DND-41 (cell line): Measurements from ENCODE around the gene CABP1.
"Not testable (repeated sequence)": the region's sequence is repeated elsewhere in the genome, so short reads cannot be mapped to it uniquely, and the experiment has no call there.

Experiments used
- ATAC-seq: fragments of 200-7000 bp; cut with Tn5 transposase; 3 replicates; pipeline ENCODE4 v1.9.1; 2021; ENCODE audit warnings: low read depth; ENCODE audit not compliant: insufficient read depth
- DNase-seq: peaks from one replicate; pipeline ENCODE4 v3.0.0-alpha.2; 2020
- H2AFZ ChIP-seq: 2 replicates; pipeline ENCODE4 v1.6.0; 2012; ENCODE audit warnings: low read depth, low read length
- H3K27ac ChIP-seq: 2 replicates; pipeline ENCODE4 v1.5.1; 2012; ENCODE audit warnings: low read length, inconsistent platforms
- H3K27me3 ChIP-seq: fragments of 200-600 bp; sonication (generic); 2 replicates; pipeline ENCODE4 v1.6.0; 2012; ENCODE audit warnings: low read length, mild to moderate bottlenecking, inconsistent platforms; ENCODE audit not compliant: insufficient read depth, poor library complexity
- H3K36me3 ChIP-seq: 2 replicates; pipeline ENCODE4 v1.5.1; 2012; ENCODE audit warnings: low read length, inconsistent platforms; ENCODE audit not compliant: insufficient read depth
- H3K4me1 ChIP-seq: 2 replicates; pipeline ENCODE4 v1.5.1; 2012; ENCODE audit warnings: mild to moderate bottlenecking, low read length; ENCODE audit not compliant: insufficient read depth
- H3K4me2 ChIP-seq: 2 replicates; pipeline ENCODE4 v1.6.0; 2012; ENCODE audit warnings: mild to moderate bottlenecking, moderate library complexity, low read length, inconsistent platforms; ENCODE audit not compliant: insufficient read depth
- H3K4me3 ChIP-seq, 2 experiments: fragments of 200-600 bp in 1 of 2; shearing (Covaris generic) in 1 of 2; 2 replicates each; pipeline ENCODE4 v1.5.1; 2012 to 2016; ENCODE audit warnings: inconsistent platforms in 2 of 2, low read length in 2 of 2, mild to moderate bottlenecking in 2 of 2, low read depth in 1 of 2, moderate library complexity in 1 of 2
- H3K79me2 ChIP-seq: 2 replicates; pipeline ENCODE4 v1.6.0; 2012; ENCODE audit warnings: low read length, inconsistent platforms; ENCODE audit not compliant: insufficient read depth
- H3K9ac ChIP-seq: 2 replicates; pipeline ENCODE4 v1.6.0; 2012; ENCODE audit warnings: low read depth, mild to moderate bottlenecking, inconsistent platforms, low read length, moderate library complexity
- H3K9me3 ChIP-seq: 2 replicates; pipeline ENCODE4 v1.5.1; 2012; ENCODE audit warnings: low read length, moderate library complexity, mild to moderate bottlenecking, inconsistent platforms; ENCODE audit not compliant: insufficient read depth, severe bottlenecking
- H4K20me1 ChIP-seq: 2 replicates; pipeline ENCODE4 v1.6.0; 2012; ENCODE audit warnings: low read length; ENCODE audit not compliant: insufficient read depth
- CTCF ChIP-seq: IDR thresholded peaks from 2 replicates; pipeline ENCODE4 v1.5.1; 2012; ENCODE audit warnings: borderline replicate concordance, low read length, moderate library complexity, mild to moderate bottlenecking; ENCODE audit not compliant: poor library complexity, severe bottlenecking; ENCODE audit errors: extremely low read depth
- EZH2 ChIP-seq: IDR thresholded peaks from 3 replicates; pipeline ENCODE4 v1.6.1; 2012; ENCODE audit warnings: borderline replicate concordance, low read depth, mild to moderate bottlenecking, moderate library complexity, low read length, inconsistent platforms; ENCODE audit not compliant: severe bottlenecking

Gene CABP1

GRCh38 chr12:120668091-120668867 lies 27.9 kb downstream of the CABP1 start:
- TF ChIP-seq EZH2: no peak
- no peak for TF ChIP-seq CTCF
- no peak for DNase-seq
- Histone ChIP-seq H3K36me3 (no peaks in the 10 kb centered on the region), H3K27ac (no peak overlapping the region), H3K4me2 (no peak overlapping the region), H3K9me3 (no peaks in the 10 kb centered on the region), H3K27me3 (no peaks in the 10 kb centered on the region), H2AFZ (no peak overlapping the region), H3K9ac (no peak overlapping the region), H3K79me2 (no peaks in the 10 kb centered on the region), H3K4me1 (no peaks in the 10 kb centered on the region), H3K4me3 (no peak overlapping the region), H4K20me1 (no peaks in the 10 kb centered on the region)
- ATAC-seq: no peak

GRCh38 chr12:120668868-120669840 lies 28.7 kb downstream of the CABP1 start:
- Histone ChIP-seq H4K20me1 (no peaks in the 10 kb centered on the region), H3K4me2 (no peak overlapping the region), H3K27ac (no peak overlapping the region), H3K4me3 (no peak overlapping the region), H2AFZ (no peak overlapping the region), H3K9ac (no peak overlapping the region), H3K9me3 (no peaks in the 10 kb centered on the region), H3K27me3 (no peaks in the 10 kb centered on the region), H3K4me1 (no peaks in the 10 kb centered on the region), H3K79me2 (no peaks in the 10 kb centered on the region), H3K36me3 (no peaks in the 10 kb centered on the region)
- TF ChIP-seq CTCF (no peak), EZH2 (no peak)
- DNase-seq (no peak), ATAC-seq (no peak)

- not testable (repeated sequence) for H3K4me1 ChIP-seq, H3K4me3 ChIP-seq, H3K9me3 ChIP-seq, H3K36me3 ChIP-seq, H4K20me1 ChIP-seq, H3K27me3 ChIP-seq, H3K9ac ChIP-seq, H2AFZ ChIP-seq, ATAC-seq, H3K27ac ChIP-seq, H3K79me2 ChIP-seq, DNase-seq, H3K4me2 ChIP-seq
These were observed 29.8 kb downstream of the CABP1 start for GRCh38 chr12:120670237-120670636.

- H2AFZ ChIP-seq: no peak overlapping the region
- no peak overlapping the region for H3K4me2 ChIP-seq
- H3K9ac ChIP-seq: no peak overlapping the region
- no peaks in the 10 kb centered on the region for H3K79me2 ChIP-seq
- H4K20me1 ChIP-seq: no peaks in the 10 kb centered on the region
- H3K9me3 ChIP-seq: no peaks in the 10 kb centered on the region
- ATAC-seq (no peak), DNase-seq (no peak)
- no peak overlapping the region for H3K4me3 ChIP-seq
- no peaks in the 10 kb centered on the region for H3K4me1 ChIP-seq
- H3K27me3 ChIP-seq: no peaks in the 10 kb centered on the region
- no peak overlapping the region for H3K27ac ChIP-seq
- H3K36me3 ChIP-seq: no peaks in the 10 kb centered on the region
- no peak for TF ChIP-seq CTCF
- no peak for TF ChIP-seq EZH2
These were observed 30.2 kb downstream of the CABP1 start for GRCh38 chr12:120670667-120671066.
